ENCODE data around the gene PRTN3.
"Not testable (repeated sequence)": the region's sequence is repeated elsewhere in the genome, so short reads cannot be mapped to it uniquely, and the experiment has no call there.

The PRTN3 gene

GRCh38 chr19:815775-816499 lies 24.9 kb upstream of the PRTN3 start:
- no peak for DNase-seq

GRCh38 chr19:816500-816857 lies 24.3 kb upstream of the PRTN3 start:
- no peak for DNase-seq

- DNase-seq = not testable (repeated sequence)
Measured at GRCh38 chr19:820212-820611, 20.6 kb upstream of the PRTN3 start.

GRCh38 chr19:821231-821824 lies 19.5 kb upstream of the PRTN3 start:
- DNase-seq = no peak

GRCh38 chr19:821825-822503 lies 18.8 kb upstream of the PRTN3 start, which contains the start of gene PLPPR3:
TSS of gene PLPPR3 (minus strand) at chr19:821955. CDS start at chr19:821559, 396 bp downstream.
- no peak for DNase-seq

- no peak for DNase-seq
Measured at GRCh38 chr19:823565-824121, 17.2 kb upstream of the PRTN3 start.

GRCh38 chr19:824885-825284 lies 15.9 kb upstream of the PRTN3 start:
- DNase-seq = no peak

- no peak for DNase-seq
Measured at GRCh38 chr19:825897-826644, 14.7 kb upstream of the PRTN3 start.

GRCh38 chr19:827314-827709 lies 13.5 kb upstream of the PRTN3 start:
- DNase-seq = no peak

- DNase-seq = no peak
Measured at GRCh38 chr19:827710-828321, 13.0 kb upstream of the PRTN3 start, which contains the start of gene AZU1. TSS of gene AZU1 (plus strand) at chr19:827837. CDS start at chr19:827847, 10 bp downstream.

- DNase-seq = no peak
Measured at GRCh38 chr19:829129-829758, 11.6 kb upstream of the PRTN3 start.

GRCh38 chr19:831407-832369 lies 9.1 kb upstream of the PRTN3 start:
- DNase-seq = no peak

- DNase-seq = no peak
Measured at GRCh38 chr19:834216-834615, 6.6 kb upstream of the PRTN3 start.

- no peak for DNase-seq
Measured at GRCh38 chr19:835210-835810, 5.5 kb upstream of the PRTN3 start.

- DNase-seq = not testable (repeated sequence)
Measured at GRCh38 chr19:842802-843179, 2.0 kb downstream of the PRTN3 start.

- no peak for DNase-seq
Measured at GRCh38 chr19:843180-843835, 2.5 kb downstream of the PRTN3 start.

- no peak for DNase-seq
Measured at GRCh38 chr19:843836-844545, 3.2 kb downstream of the PRTN3 start.

- DNase-seq = no peak
Measured at GRCh38 chr19:844546-844971, 3.8 kb downstream of the PRTN3 start.
